Erythroblast (primary cell): Measurements from ENCODE around the gene WT1.

Source experiments
- DNase-seq, 2 experiments: peaks; one replicate each; lab custom pipeline; 2025; lab: John Stamatoyannopoulos, UW
- GATA1 ChIP-seq: IDR thresholded peaks from 2 replicates; pipeline ENCODE4 v1.6.1; 2011; ENCODE audit warnings: low read depth, mild to moderate bottlenecking, control low read depth, low read length, moderate library complexity
- POLR2A ChIP-seq: IDR thresholded peaks from 2 replicates; pipeline ENCODE4 v1.6.1; 2011; ENCODE audit warnings: mild to moderate bottlenecking, low read length

WT1 gene

GRCh38 chr11:32366666-32367065 lies 68.7 kb downstream of the WT1 start:
- DNase-seq = no peak
- no peak for TF ChIP-seq POLR2A
- TF ChIP-seq GATA1 = no peak

DNA sequence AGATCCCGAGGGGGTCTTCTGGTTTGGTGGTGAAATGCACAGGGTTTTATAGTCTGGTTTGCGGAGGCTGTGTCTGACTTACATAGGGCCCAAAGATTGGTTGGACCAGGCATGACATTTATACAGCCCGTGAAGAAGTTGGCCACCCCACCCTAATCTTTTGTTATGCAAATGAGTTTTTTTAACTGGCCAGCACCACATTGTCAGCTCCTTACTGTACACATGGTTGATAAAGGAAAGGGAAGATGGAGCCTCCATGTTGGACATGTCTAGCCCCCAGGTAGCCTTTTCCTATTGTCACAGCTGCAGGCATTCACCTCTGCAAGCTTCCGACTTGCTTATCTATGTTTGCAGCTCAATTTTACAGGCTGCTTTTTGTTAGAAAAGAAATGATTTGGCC lies 70.1 kb downstream of the WT1 start:
- no peak for DNase-seq
- TF ChIP-seq POLR2A = no peak
- TF ChIP-seq GATA1 = no peak

GRCh38 chr11:32358729-32359128 lies 76.6 kb downstream of the WT1 start:
- no peak for TF ChIP-seq POLR2A
- no peak for TF ChIP-seq GATA1
- DNase-seq = no peak

DNA sequence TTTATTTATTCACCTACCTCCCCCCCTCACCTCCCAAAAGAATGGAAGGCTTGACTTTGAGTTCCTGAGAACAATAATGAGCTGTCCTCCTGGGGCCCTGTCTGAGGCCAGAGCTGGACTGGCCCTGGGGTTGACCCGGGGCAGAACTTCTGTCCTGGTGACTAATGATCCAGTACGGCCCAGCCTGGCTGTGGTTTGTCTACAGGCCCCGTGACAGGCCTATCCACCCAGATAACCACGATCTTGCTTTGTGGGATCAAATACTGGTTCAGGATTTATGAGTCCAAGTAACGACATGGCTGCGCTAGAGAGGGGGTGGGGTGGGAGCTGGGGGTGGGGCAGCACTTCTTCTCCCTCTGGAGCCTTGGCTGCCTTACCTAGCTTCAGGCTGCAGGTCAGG lies 81.5 kb downstream of the WT1 start:
- DNase-seq = no peak
- TF ChIP-seq GATA1 (no peak), POLR2A (no peak)

DNA sequence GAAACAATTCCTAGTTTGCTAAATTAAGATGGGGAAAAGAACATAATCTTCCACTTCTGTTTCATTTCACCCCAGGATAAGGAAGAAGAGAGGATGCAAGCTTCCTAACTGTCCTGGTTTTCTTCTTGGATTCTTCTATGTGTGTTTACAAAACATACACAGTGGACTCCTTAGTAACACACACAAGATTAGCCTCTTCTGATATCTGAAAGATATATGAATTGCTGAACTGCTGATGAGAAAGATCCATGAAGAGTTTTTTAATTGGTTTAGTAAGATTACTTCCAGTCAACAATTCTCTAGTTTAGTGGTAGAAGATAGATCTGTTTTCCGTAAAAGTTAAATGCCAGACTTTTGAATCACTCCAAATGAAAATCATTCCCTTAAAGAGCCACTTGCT lies 86.8 kb downstream of the WT1 start:
- TF ChIP-seq POLR2A (no peak), GATA1 (no peak)
- DNase-seq = no peak

DNA sequence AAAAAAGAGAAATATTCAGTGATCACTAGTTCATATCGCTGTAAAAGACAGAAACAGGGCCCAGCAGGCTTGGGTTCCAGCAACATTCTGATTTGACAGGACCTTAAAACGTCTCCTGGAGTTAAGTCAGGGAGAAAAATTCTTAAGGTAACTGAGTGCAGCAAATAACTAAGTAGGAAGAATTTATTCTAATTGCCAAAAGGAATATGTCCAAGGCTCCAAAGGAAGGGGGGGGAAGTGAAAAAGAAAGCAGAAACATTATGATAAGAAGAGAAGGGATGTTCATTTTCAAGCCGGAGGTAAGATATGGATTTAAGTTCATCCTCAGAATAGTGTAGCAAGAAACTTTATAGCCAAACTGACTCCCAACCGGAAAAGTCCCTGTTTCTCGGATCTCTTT lies 90.4 kb downstream of the WT1 start:
- TF ChIP-seq GATA1 (no peak), POLR2A (no peak)
- no peak for DNase-seq

GRCh38 chr11:32343325-32344008 lies 91.9 kb downstream of the WT1 start:
- DNase-seq = no peak

DNA sequence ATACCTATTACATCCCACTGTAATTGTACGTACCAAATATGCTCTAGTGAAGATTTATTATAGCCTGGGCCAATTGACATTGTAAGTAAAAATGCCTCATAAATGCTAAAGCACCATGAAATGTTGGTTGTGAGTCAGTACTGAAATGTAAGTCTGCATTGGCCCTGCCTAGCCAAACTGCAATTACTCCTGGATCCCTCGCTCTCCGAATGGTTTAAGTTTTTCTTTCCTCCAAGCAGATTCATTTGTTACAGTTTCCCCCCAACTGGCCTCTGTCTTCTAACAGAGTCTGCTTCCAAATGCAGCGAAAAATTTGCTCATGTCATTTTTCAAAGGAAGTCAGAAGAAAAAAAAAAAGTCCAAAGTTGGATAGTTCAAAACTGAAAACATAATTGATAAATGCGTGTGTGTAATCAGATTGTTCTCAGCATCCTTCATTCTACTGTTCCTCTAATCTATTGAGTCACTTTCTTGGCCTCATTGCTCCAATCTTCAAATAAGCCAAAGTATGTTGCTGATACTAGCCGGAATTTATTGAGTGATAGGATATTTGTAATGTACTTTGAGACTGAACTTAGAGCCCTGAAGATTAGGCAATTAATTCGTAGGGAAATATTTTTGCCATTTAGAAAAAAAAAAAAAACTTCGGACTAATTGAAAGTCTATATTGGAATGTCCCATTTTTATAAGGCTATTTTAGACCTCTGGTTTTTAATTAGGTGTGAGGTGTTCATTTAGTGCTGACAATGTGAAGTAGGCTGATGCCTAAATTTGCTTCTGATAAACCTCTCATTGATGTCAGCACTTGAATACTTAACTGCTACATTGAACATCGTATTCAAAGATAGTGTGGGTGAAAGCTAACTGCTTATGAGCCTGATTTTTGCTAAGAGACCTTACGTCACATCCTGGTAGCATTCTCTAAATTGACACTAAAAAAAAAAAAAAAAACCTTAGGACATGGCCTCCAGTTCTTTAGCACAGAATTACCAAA lies 93.4 kb downstream of the WT1 start:
- TF ChIP-seq GATA1 = no peak
- TF ChIP-seq POLR2A = no peak
- DNase-seq = no peak

More at GRCh38 chr11:32343325-32344008, 91.9 kb downstream of the WT1 start:
- no peak for TF ChIP-seq POLR2A
- no peak for TF ChIP-seq GATA1

DNA sequence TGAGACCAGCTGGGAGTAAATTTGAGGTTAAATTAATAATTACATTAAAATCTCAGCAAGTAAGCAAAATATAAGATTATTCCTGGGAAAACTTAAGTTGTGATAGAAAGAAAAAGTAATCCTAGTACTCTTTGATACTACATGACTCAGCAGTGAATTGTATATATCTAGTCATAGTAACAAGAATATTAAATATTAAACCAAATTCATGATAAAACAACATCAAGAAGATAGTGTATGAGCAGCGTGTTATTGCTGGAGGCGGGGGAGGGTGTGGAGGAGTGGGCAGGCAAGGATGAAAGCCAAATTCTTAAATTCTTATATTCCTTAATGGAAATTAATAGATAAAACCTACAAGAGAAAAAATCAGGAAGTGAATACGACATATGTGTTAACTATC lies 95.2 kb downstream of the WT1 start:
- no peak for TF ChIP-seq GATA1
- TF ChIP-seq POLR2A = no peak
- no peak for DNase-seq
